C4-2B (cell line): ENCODE results near the gene LAMTOR4.
"Not testable (repeated sequence)": the region's sequence is repeated elsewhere in the genome, so short reads cannot be mapped to it uniquely, and the experiment has no call there.

Experiments
- H3K27ac ChIP-seq: fragments of 450-650 bp; 2 replicates; pipeline ENCODE4 v1.5.1; 2017
- ZFX ChIP-seq: fragments of 450-650 bp; IDR thresholded peaks from 2 replicates; pipeline ENCODE4 v1.6.1; 2017
- TF ChIP-seq, protein P1 (sequence below): fragments of 450-650 bp; conservative IDR thresholded peaks from 2 replicates; pipeline ENCODE4 v1.5.1; 2017; ENCODE audit warnings: mild to moderate bottlenecking

The LAMTOR4 gene

GRCh38 chr7:100191775-100192174 is 43.1 kb downstream of the LAMTOR4 start:
- no peak overlapping the region for H3K27ac ChIP-seq
- TF ChIP-seq ZFX = no peak
- TF ChIP-seq, protein P1, sequence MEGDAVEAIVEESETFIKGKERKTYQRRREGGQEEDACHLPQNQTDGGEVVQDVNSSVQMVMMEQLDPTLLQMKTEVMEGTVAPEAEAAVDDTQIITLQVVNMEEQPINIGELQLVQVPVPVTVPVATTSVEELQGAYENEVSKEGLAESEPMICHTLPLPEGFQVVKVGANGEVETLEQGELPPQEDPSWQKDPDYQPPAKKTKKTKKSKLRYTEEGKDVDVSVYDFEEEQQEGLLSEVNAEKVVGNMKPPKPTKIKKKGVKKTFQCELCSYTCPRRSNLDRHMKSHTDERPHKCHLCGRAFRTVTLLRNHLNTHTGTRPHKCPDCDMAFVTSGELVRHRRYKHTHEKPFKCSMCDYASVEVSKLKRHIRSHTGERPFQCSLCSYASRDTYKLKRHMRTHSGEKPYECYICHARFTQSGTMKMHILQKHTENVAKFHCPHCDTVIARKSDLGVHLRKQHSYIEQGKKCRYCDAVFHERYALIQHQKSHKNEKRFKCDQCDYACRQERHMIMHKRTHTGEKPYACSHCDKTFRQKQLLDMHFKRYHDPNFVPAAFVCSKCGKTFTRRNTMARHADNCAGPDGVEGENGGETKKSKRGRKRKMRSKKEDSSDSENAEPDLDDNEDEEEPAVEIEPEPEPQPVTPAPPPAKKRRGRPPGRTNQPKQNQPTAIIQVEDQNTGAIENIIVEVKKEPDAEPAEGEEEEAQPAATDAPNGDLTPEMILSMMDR = no peak

- not testable (repeated sequence) for H3K27ac ChIP-seq
These were observed 43.7 kb downstream of the LAMTOR4 start for GRCh38 chr7:100192281-100192862.

DNA sequence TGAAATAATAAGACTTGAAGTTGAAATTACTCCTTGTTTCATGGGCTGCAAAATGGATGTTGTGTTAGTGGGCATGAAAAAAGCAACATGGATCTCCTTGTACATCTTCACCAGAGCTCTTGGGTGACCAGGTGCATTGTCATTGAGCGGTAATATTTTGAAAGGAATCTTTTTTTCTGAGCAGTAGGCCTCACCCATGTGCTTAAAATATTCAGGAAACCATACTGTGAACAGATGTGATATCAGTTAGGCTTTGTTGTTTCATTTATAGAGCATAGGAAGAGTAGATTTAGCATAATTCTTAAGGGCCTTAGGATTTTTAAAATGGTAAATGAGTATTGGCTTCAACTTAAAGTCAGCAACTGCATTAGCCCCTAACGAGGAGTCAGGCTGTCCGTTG is 44.3 kb downstream of the LAMTOR4 start:
- no peak overlapping the region for H3K27ac ChIP-seq
- TF ChIP-seq, protein P1 = no peak

DNA sequence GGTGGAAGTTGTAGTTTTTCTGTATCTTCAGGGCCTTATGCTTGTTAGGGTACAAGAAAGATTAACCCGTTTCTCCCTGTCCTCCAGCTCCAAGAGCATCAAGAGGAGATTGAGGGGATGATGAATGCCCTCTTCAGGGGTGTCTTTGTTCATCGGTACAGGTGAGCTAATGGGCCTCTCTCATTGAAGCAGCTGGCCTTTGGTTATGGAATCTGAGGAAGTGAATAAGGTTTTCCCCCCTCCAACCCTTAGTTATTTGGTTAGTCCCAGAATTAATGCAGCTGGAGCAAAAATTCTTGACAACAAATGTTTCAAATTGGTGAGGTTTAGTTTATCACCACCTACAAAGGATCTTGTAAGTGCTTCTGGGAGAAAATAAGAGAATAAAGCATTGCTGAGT is 46.5 kb downstream of the LAMTOR4 start:
- H3K27ac ChIP-seq = no peak overlapping the region

GRCh38 chr7:100195901-100196322 is 47.2 kb downstream of the LAMTOR4 start:
- not testable (repeated sequence) for H3K27ac ChIP-seq

More for the DNA sequence above, 46.5 kb downstream of the LAMTOR4 start:
- TF ChIP-seq, protein P1 = no peak
- no peak for TF ChIP-seq ZFX

DNA sequence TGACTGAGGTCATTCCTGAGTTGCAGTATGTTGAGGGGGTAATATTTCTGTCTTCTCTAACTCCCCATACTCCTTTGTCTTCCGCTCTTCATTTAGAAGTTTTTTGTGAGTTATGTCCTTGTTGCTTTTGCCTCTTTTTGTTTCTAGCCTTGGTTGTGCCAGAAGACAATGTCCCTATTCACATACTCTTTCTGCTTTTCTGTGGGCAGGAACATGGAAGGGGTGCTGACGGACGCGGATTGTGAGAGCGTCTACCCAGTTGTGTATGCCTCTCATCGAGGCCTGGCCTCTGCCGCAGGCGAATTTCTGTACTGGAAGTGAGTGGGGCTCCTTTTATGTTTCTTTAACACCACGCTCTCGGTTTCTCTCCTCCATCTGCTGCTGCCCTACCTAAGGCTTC is 49.5 kb downstream of the LAMTOR4 start:
- H3K27ac ChIP-seq = no peak overlapping the region
- TF ChIP-seq, protein P1 = no peak
- TF ChIP-seq ZFX = no peak

- no peak overlapping the region for H3K27ac ChIP-seq
- no peak for TF ChIP-seq ZFX
- TF ChIP-seq, protein P1 = no peak
These were observed 52.0 kb downstream of the LAMTOR4 start for GRCh38 chr7:100200693-100201092.
